K562 treated with DMSO at 1 percent for 48 hours (cell line): Measurements from ENCODE around the gene ORC5. TPM values are rescaled to one million over a fixed set of nuclear protein-coding genes. Genes with fewer than 3 reads are reported as not detected.

Experiments used
- total RNA-seq: library from RNA; unstranded; fragments of 300-600 nt; gene quantifications from 2 replicates; pipeline ENCODE4 v1.2.3, GENCODE V29; 2022; ENCODE audit warnings: low replicate concordance; ENCODE audit errors: extremely low read depth

ORC5 gene
- not detected in 2 replicates for total RNA-seq

DNA sequence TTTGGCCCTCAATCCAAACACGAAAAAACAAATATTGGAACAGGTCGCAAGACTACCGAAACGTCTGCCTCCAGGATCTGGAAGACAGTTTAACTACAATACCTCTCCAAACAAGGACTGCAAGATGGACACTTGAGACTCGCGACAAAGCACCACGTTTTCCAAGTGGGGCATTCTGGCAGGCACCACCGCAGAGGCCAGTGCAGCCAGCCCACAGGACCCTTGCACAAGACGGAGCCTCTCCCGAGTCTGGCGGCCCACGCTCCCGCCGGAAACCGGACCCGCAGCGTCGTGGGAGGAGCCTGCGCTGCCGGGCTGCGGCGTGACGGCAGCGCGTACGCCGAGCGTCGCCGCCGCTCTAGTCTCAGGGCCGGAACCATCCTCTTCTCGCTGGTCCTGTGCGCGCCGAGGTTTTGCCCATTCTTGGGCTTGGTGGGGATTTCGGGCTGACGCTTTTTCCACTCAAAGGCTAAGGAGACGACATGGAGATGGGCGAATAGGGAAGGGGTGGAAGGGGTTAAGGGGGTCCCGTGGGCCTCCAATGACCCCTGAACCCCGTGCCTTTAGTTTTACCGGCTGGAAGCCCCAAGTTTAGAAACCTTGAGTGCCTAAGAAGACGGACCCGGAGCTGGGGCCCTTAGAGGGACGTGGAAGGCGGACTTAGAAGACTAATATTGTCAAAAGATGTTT lies at the start of gene ORC5:
Gene ORC5 (minus strand): TSS at position 283 of the 690 bp plus-strand sequence. CDS start 109 bp downstream, at position 174.

Other genes starting within 250 kb of the ORC5 start
- gene RELN, start 218.4 kb downstream of the ORC5 start, total RNA-seq, result not detected in 2 replicates
- not detected in 2 replicates for gene LHFPL3, start 120.6 kb upstream of the ORC5 start, total RNA-seq